HCT116 (cell line): ENCODE data around the gene MTFP1. TPM values are rescaled to one million over a fixed set of nuclear protein-coding genes. Genes with fewer than 3 reads are reported as not detected.

Experiments
- ATAC-seq: fragments of 200-7000 bp; cut with Tn5 transposase; 2 replicates; pipeline ENCODE4 v1.9.1; 2020; ENCODE audit warnings: mild to moderate bottlenecking, moderate library complexity
- BruUV-seq: library from RNA; stranded (reverse); fragments of 400-500 nt; replicated peaks from 2 replicates; lab custom pipeline; 2021; lab: Mats Ljungman, UMichigan
- CTCF ChIA-PET: fragments of 300-600 bp; sonication (Branson Sonifier 250); formaldehyde crosslinking; loops from one replicate; lab custom pipeline; 2021; ENCODE audit warnings: antibody characterized with exemption; lab: Charles Lee
- POLR2A ChIA-PET: fragments of 300-600, 350-600 bp; sonication (Branson Sonifier 250); formaldehyde crosslinking; loops from one replicate; lab custom pipeline; 2021; ENCODE audit warnings: antibody characterized with exemption; lab: Charles Lee
- RAD21 ChIA-PET, 2 experiments: fragments of 300-600 bp; sonication (Branson Sonifier 250); formaldehyde crosslinking; loops; one replicate each; lab custom pipeline; 2023; ENCODE audit warnings: low total read pairs in 2 of 2; ENCODE audit not compliant: uncharacterized antibody in 2 of 2, unreplicated experiment in 2 of 2, low non-redundant PET in 1 of 2; lab: Charles Lee
- DNase-seq: peaks from one replicate; pipeline ENCODE4 v3.0.0-alpha.2; 2010; ENCODE audit warnings: low read depth, low spot score
- H2AFZ ChIP-seq: fragments of 200-600 bp; shearing (Covaris generic), sonication (generic); 2 replicates; pipeline ENCODE4 v1.6.1; 2017; ENCODE audit warnings: low read depth, mixed run types, mixed read lengths, antibody characterized with exemption, low read length; ENCODE audit not compliant: poor library complexity, severe bottlenecking
- H3K27ac ChIP-seq: 2 replicates; pipeline ENCODE4 v1.5.1; 2012; ENCODE audit warnings: low read depth, low read length
- H3K27me3 ChIP-seq: fragments of 200-600 bp; sonication (generic); 2 replicates; pipeline ENCODE4 v1.6.1; 2016; ENCODE audit warnings: mixed run types, low read length, mixed read lengths; ENCODE audit not compliant: insufficient read depth
- H3K36me3 ChIP-seq, 2 experiments: fragments of 200-500 bp in 1 of 2; fragments of 200-600 bp in 1 of 2; sonication (Bioruptor generic) in 1 of 2; sonication (generic) in 1 of 2; 2 replicates each; pipeline versions ENCODE4 v1.5.1 to v1.6.1; 2014 to 2016; ENCODE audit warnings: low read length in 2 of 2, inconsistent platforms in 1 of 2, mixed read lengths in 1 of 2, mixed run types in 1 of 2; ENCODE audit not compliant: insufficient read depth in 2 of 2, control insufficient read depth in 1 of 2
- H3K4me1 ChIP-seq, 2 experiments: fragments of 200-600 bp in 1 of 2; sonication (generic) in 1 of 2; 2 replicates each; pipeline versions ENCODE4 v1.5.1 to v1.6.1; 2012 to 2017; ENCODE audit warnings: low read length in 2 of 2, inconsistent platforms in 1 of 2, mild to moderate bottlenecking in 1 of 2, mixed read lengths in 1 of 2, mixed run types in 1 of 2, moderate library complexity in 1 of 2; ENCODE audit not compliant: insufficient read depth in 2 of 2, control insufficient read depth in 1 of 2
- H3K4me2 ChIP-seq: fragments of 200-600 bp; sonication (generic); 2 replicates; pipeline ENCODE4 v1.6.1; 2017; ENCODE audit warnings: mixed run types, low read length, mixed read lengths
- H3K4me3 ChIP-seq, 2 experiments: fragments of 200-600 bp in 1 of 2; sonication (generic) in 1 of 2; replicated peaks in 1 of 2; 2 replicates each; pipeline ENCODE4 v1.5.1; 2011 to 2016; ENCODE audit warnings: low read length in 2 of 2, control low read depth in 1 of 2, low read depth in 1 of 2, mild to moderate bottlenecking in 1 of 2, mixed read lengths in 1 of 2, mixed run types in 1 of 2
- H3K79me2 ChIP-seq: fragments of 200-600 bp; sonication (generic); 2 replicates; pipeline ENCODE4 v1.6.1; 2017; ENCODE audit warnings: mild to moderate bottlenecking, mixed run types, low read length, moderate library complexity, mixed read lengths; ENCODE audit not compliant: insufficient read depth
- H3K9ac ChIP-seq: fragments of 200-600 bp; sonication (generic); 2 replicates; pipeline ENCODE4 v1.6.1; 2016; ENCODE audit warnings: low read length, mixed read lengths
- H3K9me2 ChIP-seq: fragments of 200-600 bp; sonication (generic), shearing (Covaris generic); 2 replicates; pipeline ENCODE4 v1.6.1; 2017; ENCODE audit warnings: mixed run types, mild to moderate bottlenecking, moderate library complexity; ENCODE audit not compliant: insufficient read depth
- H3K9me3 ChIP-seq, 2 experiments: fragments of 200-500 bp in 1 of 2; fragments of 200-600 bp in 1 of 2; sonication (Bioruptor generic) in 1 of 2; sonication (generic) in 1 of 2; 2 replicates each; pipeline ENCODE4 v1.6.1; 2014 to 2017; ENCODE audit warnings: low read length in 2 of 2, mixed read lengths in 2 of 2, inconsistent platforms in 1 of 2, low read depth in 1 of 2, mild to moderate bottlenecking in 1 of 2, mixed run types in 1 of 2, moderate library complexity in 1 of 2; ENCODE audit not compliant: control insufficient read depth in 1 of 2, insufficient read depth in 1 of 2
- H4K20me1 ChIP-seq: fragments of 200-600 bp; sonication (generic), shearing (Covaris generic); 2 replicates; pipeline ENCODE4 v1.6.1; 2017; ENCODE audit warnings: mixed run types, mild to moderate bottlenecking, moderate library complexity; ENCODE audit not compliant: insufficient read depth
- CTCF ChIP-seq, 3 experiments: fragments of 200-600 bp in 1 of 3; sonication (generic) in 1 of 3; IDR thresholded peaks in 2 of 3; conservative IDR thresholded peaks in 1 of 3; 2 replicates each; pipeline ENCODE4 v1.5.1; 2012 to 2017; ENCODE audit warnings: low read depth in 2 of 3, low read length in 2 of 3, antibody characterized with exemption in 1 of 3, borderline replicate concordance in 1 of 3, control low read depth in 1 of 3, mild to moderate bottlenecking in 1 of 3, mixed read lengths in 1 of 3, mixed run types in 1 of 3, moderate library complexity in 1 of 3; ENCODE audit not compliant: insufficient read depth in 1 of 3
- MAX ChIP-seq: IDR thresholded peaks from 2 replicates; pipeline ENCODE4 v1.6.1; 2012
- POLR2AphosphoS5 ChIP-seq: IDR thresholded peaks from 2 replicates; pipeline ENCODE4 v1.6.1; 2011; ENCODE audit warnings: mild to moderate bottlenecking, low read depth, low read length, moderate library complexity
- intact Hi-C: fragments of 100-400 bp; cut with micrococcal nuclease; formaldehyde crosslinking; loops from 2 replicates; pipeline ENCODE4 v1.10.0; 2022
- total RNA-seq: library from RNA; stranded (reverse); gene quantifications from one replicate; pipeline ENCODE4 v1.2.1, GENCODE V29; 2021; ENCODE audit not compliant: unreplicated experiment

The MTFP1 gene
- total RNA-seq, 1 experiment from 2014 or later: 36.1 TPM

GRCh38 chr22:30424534-30425326, 838 bp upstream of the MTFP1 start:
- Histone ChIP-seq H3K27ac (peak overlapping the region; percentile 98), H3K9me3 (no peaks in the 10 kb centered on the region), H3K4me1 (peaks cover 38 to 69% of the 10 kb centered on the region in 2 experiments), H3K9me2 (no peaks in the 10 kb centered on the region), H3K36me3 (peaks cover 2 to 15% of the 10 kb centered on the region in 2 experiments; a peak in 2 of 4 replicates), H3K9ac (peak overlapping the region; percentile 96), H3K27me3 (no peaks in the 10 kb centered on the region), H3K4me3 (peak overlapping the region; percentile 82), H3K4me2 (peak overlapping the region; percentile 93), H3K79me2 (peaks cover 22% of the 10 kb centered on the region; the same call in 1 of the 2 replicates), H4K20me1 (no peaks in the 10 kb centered on the region), H2AFZ (no peak overlapping the region)
- BruUV-seq: TSS peak; percentile 6
- RAD21 ChIA-PET: interaction anchor here (0.8 to 1.8 kb wide), 5 partner anchors 28 to 137 kb away, joined by 3 to 6 read pairs (median 4); partner anchors contain the start of genes RNF215 (in 1 of the 2) and SEC14L2 (in 1 of the 2)
- no peak for TF ChIP-seq POLR2AphosphoS5
- no peak for TF ChIP-seq MAX
- peak in 2 of 3 experiments; percentile 25 to 27; a peak in 2 of 6 replicates for TF ChIP-seq CTCF (IDR thresholded peaks at IDR 0.05 in 2 of 3, conservative IDR thresholded peaks at IDR 0.05 in 1 of 3; ENCODE audit: borderline replicate concordance in 1 of 3, insufficient read depth in 1 of 3, low read depth in 2 of 3, low read length in 2 of 3)
- ATAC-seq (no peak), DNase-seq (no peak)
- intact Hi-C loops: loop anchor here (5.0 to 10.0 kb wide), 2 partner anchors 137 to 660 kb away; partner anchors contain the start of genes CASTOR1 and SMTN
- CTCF ChIA-PET: interaction anchor here (0.6 to 2.7 kb wide), 9 partner anchors 8 to 137 kb away, joined by 3 to 12 read pairs (median 5); partner anchors contain the start of gene RNF215
- POLR2A ChIA-PET: interaction anchor here (0.8 to 4.6 kb wide), 16 partner anchors 11 to 216 kb away, joined by 3 to 40 read pairs (median 6); partner anchors contain the start of genes RNF215, SEC14L2 and TBC1D10A
